ENCODE data around the gene PGRMC1.
A peak's percentile ranks its signal among the peaks of the same experiment; 100 is the strongest.

The PGRMC1 gene

DNA sequence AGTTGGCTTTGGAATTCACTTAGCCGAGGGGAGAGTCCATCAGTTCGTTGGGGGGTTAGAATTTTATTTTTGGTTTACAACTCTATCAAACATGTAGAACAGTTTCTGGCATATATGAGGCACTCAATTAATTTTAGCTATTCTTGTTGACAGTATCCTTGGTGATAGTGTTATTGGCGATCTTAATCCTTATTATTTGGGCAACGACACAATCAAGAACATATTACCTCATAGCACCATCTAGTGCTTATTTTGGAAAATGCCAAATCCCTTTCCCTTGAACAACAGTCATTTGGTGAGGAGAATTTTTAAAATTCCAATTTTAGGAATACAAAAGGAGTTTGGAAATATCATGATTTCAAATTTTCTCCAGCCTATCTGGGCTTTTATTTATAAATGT, 17.9 kb upstream of the PGRMC1 start:
- Mint-ChIP-seq H3K36me3 (no peaks in the 10 kb centered on the region), H3K27me3 (peaks cover 12% of the 10 kb centered on the region), H3K9me3 (no peaks in the 10 kb centered on the region), H3K4me3 (no peak overlapping the region), H3K4me1 (no peaks in the 10 kb centered on the region), H3K27ac (no peak overlapping the region)
- DNase-seq, result no peak
- CTCF ChIA-PET, result no interaction called here

DNA sequence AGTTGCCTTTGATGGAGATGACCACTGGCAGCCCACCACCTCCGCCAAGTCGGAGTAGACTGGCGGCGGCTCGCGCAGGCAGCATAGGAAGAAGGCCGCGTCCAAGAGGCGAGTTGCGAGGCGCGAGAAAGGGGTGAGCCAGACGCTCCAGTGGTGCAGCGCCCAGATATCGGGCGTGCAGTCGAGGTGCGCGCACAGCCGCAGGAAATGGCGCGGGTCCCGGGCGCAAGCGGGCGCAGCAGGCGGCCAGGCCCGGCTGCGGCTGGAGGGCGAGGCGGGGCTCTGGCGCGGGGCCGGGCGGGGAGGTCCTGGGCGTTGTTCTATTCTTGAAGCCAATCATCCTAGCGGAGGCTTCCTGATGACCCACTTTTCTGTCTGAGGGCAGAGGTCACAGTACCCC, 13.2 kb upstream of the PGRMC1 start:
- Mint-ChIP-seq H3K4me3 (no peak overlapping the region), H3K9me3 (no peaks in the 10 kb centered on the region), H3K27me3 (peaks cover 33% of the 10 kb centered on the region), H3K36me3 (no peaks in the 10 kb centered on the region), H3K27ac (no peak overlapping the region), H3K4me1 (no peaks in the 10 kb centered on the region)
- no peak for DNase-seq
- CTCF ChIA-PET, result interaction anchor here (0.6 kb wide), 1 partner anchor 103 kb away, joined by 3 read pairs; no protein-coding TSS in a partner anchor

DNA sequence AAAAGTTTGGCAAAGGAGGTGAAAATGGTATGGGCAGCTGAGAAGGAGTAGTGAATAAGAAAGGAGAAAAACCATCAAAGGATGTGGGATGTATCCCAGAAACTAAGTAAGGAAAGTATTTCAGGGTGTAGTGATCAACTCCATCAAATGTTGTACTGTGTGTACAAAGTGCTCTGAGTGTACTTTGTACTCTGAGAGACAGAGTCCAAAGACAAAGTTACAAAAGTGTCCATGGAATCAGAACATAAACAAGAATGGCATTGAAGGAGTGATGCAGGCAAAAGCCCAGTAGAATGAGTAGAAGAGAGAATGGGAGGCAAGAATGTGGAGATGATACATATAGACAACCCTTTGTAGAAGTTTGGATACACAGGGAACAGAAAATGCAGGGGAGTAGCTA, 12.3 kb upstream of the PGRMC1 start:
- Mint-ChIP-seq H3K27me3 (peaks cover 39% of the 10 kb centered on the region), H3K27ac (no peak overlapping the region), H3K9me3 (no peaks in the 10 kb centered on the region), H3K4me3 (no peak overlapping the region), H3K36me3 (no peaks in the 10 kb centered on the region), H3K4me1 (no peaks in the 10 kb centered on the region)
- CTCF ChIA-PET, result interaction anchor here (0.6 kb wide), 1 partner anchor 102 kb away, joined by 3 read pairs; no protein-coding TSS in a partner anchor
- DNase-seq, result no peak

DNA sequence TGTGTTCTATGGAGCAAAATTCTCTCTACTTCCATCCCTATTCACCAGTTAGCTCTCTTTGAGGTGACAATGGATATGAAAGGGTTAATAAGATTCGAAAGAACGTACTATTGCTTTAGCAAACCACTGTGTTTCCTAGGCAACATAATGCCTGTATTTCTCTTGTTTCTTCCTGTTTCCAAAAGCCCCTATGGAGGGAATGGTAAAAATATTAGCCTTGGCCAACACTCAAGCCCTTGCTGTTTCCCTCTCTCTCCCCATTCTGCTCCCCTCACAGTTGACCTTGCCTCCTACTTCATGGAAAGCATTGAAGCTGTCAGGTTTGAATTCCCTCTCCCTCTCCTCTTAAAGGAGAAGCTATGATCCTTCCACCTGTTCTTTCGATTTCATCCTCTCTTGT, 9.6 kb upstream of the PGRMC1 start:
- H3K27me3 Mint-ChIP-seq, result peaks cover 48% of the 10 kb centered on the region
- H3K27ac Mint-ChIP-seq, result no peak overlapping the region
- H3K4me3 Mint-ChIP-seq, result no peak overlapping the region
- H3K9me3 Mint-ChIP-seq, result no peaks in the 10 kb centered on the region
- CTCF ChIA-PET, result no interaction called here
- no peak for DNase-seq
- H3K36me3 Mint-ChIP-seq, result no peaks in the 10 kb centered on the region
- no peaks in the 10 kb centered on the region for H3K4me1 Mint-ChIP-seq

DNA sequence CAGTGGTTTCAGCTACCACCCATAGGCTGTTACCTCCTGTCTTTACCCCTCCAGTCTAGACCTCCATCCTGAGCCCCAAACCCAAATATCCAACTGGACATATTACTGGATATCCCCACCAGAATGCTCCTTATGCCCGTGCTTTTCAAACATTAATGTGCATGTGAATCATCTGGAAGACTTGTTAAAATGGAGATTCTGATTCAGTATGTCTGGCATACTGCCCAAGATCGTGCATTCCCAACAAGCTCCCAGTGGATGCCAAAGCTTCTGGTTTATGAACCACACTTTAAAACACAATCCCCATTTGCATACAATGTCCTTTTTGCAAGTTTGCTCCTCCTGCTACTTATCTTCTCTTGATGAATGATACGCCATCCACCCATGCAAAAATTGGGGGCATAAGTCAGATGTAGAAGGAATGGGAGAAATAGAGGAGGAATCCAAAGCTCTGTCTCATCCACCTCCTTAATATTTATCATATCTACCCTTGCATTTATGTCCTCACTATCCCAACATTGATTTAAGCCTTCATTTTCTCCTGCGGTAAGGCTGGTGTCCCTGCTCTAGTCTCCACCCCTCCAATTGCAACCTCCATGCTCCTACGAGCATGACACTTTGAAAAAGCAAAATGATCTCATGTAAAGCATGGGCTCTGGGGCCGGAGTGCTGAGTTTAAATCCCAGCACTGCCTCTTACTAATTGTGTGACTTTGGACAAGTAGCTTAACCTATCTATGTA, 7.4 kb upstream of the PGRMC1 start:
- no peaks in the 10 kb centered on the region for H3K4me1 Mint-ChIP-seq
- no peak overlapping the region for H3K27ac Mint-ChIP-seq
- CTCF ChIA-PET, result no interaction called here
- no peak overlapping the region for H3K4me3 Mint-ChIP-seq
- no peaks in the 10 kb centered on the region for H3K9me3 Mint-ChIP-seq
- DNase-seq, result no peak
- H3K36me3 Mint-ChIP-seq, result no peaks in the 10 kb centered on the region
- peaks cover 51% of the 10 kb centered on the region for H3K27me3 Mint-ChIP-seq

DNA sequence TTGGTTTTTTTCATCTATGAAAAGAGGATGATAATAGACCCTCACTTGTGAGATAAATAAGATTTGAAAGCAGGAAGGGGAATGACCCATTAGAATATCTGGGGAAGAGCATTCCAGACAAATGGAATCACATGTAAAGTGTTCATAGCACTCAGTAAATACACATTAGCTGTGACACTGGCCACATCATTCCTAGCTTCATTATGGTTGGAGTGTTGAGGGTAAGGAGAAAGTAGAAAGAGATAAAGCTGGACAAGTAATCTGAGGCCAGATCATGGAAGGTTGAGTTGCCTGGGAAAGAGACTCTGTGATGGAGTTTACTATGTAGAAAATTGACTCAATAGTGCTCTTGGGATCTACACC, 6.9 kb upstream of the PGRMC1 start:
- no peak for DNase-seq
- Mint-ChIP-seq H3K4me1 (no peaks in the 10 kb centered on the region), H3K27me3 (peaks cover 46% of the 10 kb centered on the region), H3K9me3 (no peaks in the 10 kb centered on the region), H3K27ac (no peak overlapping the region), H3K4me3 (no peak overlapping the region), H3K36me3 (no peaks in the 10 kb centered on the region)
- CTCF ChIA-PET, result no interaction called here

DNA sequence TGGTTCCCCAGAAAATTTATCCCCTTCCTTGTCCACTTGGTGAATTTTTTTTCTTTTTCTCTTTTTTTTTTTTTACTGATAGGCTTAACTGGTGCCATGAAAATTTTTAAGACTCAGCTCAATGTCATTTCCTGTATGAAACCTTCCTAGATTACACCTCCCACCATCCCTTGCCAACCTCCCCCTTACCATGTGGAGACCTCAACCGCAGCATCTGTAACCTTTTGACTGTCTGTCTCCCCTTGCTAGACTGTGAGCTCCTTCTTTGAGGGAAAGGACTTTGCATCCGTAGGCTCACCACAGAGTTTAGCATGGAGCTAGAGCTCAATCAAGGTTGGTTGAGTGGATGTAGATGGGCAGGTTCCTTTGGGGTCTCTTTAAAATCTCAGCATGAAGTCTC, 5.2 kb upstream of the PGRMC1 start:
- H3K4me1 Mint-ChIP-seq, result peaks cover 6% of the 10 kb centered on the region
- no peak overlapping the region for H3K4me3 Mint-ChIP-seq
- H3K27ac Mint-ChIP-seq, result no peak overlapping the region
- H3K9me3 Mint-ChIP-seq, result no peaks in the 10 kb centered on the region
- H3K27me3 Mint-ChIP-seq, result peaks cover 51% of the 10 kb centered on the region
- H3K36me3 Mint-ChIP-seq, result no peaks in the 10 kb centered on the region
- CTCF ChIA-PET, result no interaction called here
- no peak for DNase-seq

DNA sequence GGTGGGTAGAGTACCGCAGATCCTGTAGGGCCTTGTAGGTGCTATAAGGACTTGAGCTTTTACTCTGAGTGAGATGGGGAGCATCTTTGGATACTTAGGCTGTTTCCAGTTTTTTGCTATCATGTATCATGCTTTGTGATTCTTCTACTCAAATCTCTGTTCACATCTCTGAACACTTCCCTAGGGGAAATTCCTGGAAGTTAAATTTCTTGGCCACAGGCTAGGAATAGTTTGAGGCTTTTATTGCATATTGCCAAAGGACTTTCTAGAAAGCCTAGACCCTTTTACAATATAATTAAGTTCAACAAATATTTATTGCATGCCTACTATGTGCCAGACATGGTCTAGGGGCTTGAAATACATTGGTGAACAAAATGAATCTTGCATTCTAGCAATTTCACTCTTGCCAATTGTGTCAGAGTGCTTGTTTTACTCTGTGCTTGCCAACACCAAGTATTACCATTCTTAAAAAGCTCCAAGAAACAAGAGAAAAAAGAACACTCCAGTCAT, 4.1 kb upstream of the PGRMC1 start:
- no peak for DNase-seq
- no peaks in the 10 kb centered on the region for H3K36me3 Mint-ChIP-seq
- H3K4me1 Mint-ChIP-seq, result peaks cover 6% of the 10 kb centered on the region
- no peak overlapping the region for H3K27ac Mint-ChIP-seq
- no peak overlapping the region for H3K4me3 Mint-ChIP-seq
- H3K9me3 Mint-ChIP-seq, result no peaks in the 10 kb centered on the region
- peaks cover 49% of the 10 kb centered on the region for H3K27me3 Mint-ChIP-seq
- CTCF ChIA-PET, result no interaction called here

DNA sequence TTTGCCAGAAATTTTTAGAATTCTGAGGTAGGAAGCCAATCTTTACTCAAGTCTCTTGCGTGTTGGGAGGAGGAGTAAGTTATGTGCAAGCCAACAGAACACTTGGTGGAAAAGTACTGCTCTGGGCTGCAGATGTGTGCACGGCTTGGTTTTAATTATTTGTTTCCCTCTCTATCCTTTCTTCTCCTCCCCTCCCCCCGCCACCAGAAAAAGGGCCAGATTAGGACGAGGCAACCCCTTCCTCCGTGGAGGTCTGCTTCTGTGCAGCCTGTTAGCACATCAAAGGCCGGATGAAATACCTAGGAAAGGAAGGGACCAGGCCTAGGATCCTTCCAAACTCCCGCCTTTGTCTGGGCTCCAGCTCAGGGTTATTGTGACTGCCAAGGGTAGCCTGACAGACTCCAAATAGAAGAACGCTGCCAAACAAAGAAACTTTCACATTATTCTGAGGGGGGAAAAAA, 1.0 kb upstream of the PGRMC1 start:
- Mint-ChIP-seq H3K9me3 (no peaks in the 10 kb centered on the region), H3K4me3 (peak overlapping the region; percentile 78), H3K27ac (no peak overlapping the region)

DNA sequence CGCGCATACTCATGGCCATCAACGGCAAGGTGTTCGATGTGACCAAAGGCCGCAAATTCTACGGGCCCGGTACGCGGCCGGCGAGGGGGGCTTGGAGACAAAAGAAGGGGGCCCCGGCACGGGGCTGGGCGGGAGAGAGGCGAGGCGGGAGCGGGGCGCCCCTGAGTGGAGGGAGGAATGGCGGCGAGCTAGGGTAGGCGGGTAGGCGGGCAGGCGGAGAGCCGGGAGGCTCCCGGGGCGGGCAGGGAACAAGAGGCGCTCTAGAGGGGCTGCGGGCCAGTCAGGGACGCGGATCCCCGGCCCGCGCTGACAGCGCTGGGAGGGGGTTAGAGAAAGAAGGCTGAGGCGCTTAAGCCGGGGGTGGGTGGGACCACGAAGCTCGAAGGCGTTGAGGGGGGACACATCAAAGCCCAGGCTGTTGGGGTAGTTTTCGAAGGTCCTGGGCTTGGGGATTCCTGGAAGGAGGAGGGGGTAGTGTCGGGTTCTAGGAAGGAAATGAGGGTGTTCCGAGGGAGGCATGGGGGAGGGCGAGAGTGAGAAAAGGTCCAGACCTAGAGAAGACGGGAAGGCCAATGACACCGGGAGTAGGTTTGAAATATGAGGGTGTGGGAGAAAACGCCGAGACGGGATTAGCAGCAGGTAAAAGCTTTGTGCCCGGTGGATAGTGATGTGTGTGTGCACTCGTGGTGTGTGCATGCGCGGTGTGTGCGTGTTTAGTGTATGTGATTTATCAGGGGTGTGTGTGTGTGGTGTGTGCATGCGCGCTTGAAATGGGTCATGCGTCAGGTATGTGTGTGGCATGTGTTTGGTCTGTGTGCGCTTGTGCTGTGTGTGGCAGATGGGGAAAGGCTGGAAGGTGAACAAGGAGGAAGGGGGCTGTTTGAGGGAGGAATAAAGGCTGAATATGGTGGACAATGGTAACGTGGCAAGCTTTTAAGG, 807 bp downstream of the PGRMC1 start:
- peaks cover 17% of the 10 kb centered on the region for H3K27me3 Mint-ChIP-seq
- H3K36me3 Mint-ChIP-seq, result peaks cover 27% of the 10 kb centered on the region
- peaks cover 44% of the 10 kb centered on the region for H3K4me1 Mint-ChIP-seq
- H3K4me3 Mint-ChIP-seq, result peak overlapping the region; percentile 78
- peak; percentile 44 for DNase-seq
- CTCF ChIA-PET, result no interaction called here
- H3K9me3 Mint-ChIP-seq, result no peaks in the 10 kb centered on the region
- peak overlapping the region; percentile 87 for H3K27ac Mint-ChIP-seq

More for the DNA sequence above, 1.0 kb upstream of the PGRMC1 start:
- Mint-ChIP-seq H3K36me3 (peaks cover 15% of the 10 kb centered on the region), H3K4me1 (peaks cover 31% of the 10 kb centered on the region), H3K27me3 (peaks cover 27% of the 10 kb centered on the region)
- CTCF ChIA-PET, result no interaction called here
- DNase-seq, result no peak

DNA sequence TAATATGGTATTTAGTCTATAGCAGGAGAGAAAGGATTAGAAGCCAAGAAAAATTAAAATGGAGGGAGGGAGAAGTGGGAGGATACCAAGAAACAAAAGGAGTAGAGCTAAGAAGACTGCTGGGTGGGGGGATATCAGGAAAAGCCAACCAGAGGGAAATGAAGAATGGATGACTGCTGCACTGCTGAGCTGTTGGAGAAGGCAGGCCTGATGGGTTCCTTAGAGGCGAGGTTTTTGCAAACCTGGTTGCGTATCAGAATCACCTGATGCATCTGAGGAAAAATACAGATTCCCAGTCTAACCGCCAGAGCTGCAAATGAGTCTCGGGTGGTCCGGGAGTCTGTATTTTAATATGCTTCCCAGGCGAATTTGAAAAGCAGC, 1.5 kb downstream of the PGRMC1 start:
- Mint-ChIP-seq H3K4me1 (peaks cover 49% of the 10 kb centered on the region), H3K27ac (peak overlapping the region; percentile 87), H3K27me3 (peaks cover 16% of the 10 kb centered on the region), H3K4me3 (peak overlapping the region; percentile 78), H3K36me3 (peaks cover 34% of the 10 kb centered on the region), H3K9me3 (no peaks in the 10 kb centered on the region)
- DNase-seq, result no peak
- CTCF ChIA-PET, result no interaction called here

DNA sequence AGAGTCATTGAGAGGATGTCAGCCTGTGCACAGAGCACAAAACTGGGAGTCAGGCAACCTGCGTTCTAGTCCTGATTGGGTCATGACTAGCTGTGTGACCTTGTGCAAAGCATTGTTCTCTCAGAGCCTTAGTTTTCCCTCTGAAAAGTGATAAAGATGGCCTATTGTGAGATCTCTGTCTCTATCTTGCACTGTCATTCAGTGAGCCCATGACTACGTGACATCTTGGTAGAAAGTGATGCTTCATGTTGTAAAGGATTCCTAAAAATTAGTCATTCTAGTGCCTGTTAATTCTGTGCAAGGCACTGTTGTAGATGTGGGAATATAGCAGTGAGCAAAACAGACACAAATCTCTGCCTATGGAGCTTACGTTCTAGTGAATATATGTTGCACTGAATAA, 2.5 kb downstream of the PGRMC1 start:
- peak overlapping the region; percentile 31 for H3K4me3 Mint-ChIP-seq
- CTCF ChIA-PET, result no interaction called here

DNA sequence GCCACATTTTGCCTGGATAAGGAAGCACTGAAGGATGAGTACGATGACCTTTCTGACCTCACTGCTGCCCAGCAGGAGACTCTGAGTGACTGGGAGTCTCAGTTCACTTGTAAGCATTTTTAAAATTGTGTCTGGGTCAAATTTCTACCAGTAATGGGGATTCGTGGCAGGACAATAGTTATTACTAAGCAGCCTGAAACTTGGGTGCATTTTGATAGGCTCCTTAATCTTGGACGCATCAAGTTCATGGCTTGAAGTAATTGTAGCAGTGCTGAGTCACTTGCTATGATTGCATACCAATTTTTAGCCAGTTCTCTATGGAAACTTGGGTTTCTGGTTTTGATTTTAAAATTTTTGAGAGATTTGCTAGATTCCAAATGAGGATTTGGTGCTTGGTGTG, 4.3 kb downstream of the PGRMC1 start:
- Mint-ChIP-seq H3K4me1 (peaks cover 48% of the 10 kb centered on the region), H3K27ac (no peak overlapping the region), H3K27me3 (peaks cover 9% of the 10 kb centered on the region), H3K9me3 (no peaks in the 10 kb centered on the region), H3K36me3 (peaks cover 47% of the 10 kb centered on the region), H3K4me3 (no peak overlapping the region)
- no peak for DNase-seq
- CTCF ChIA-PET, result no interaction called here

More for the DNA sequence above, 2.5 kb downstream of the PGRMC1 start:
- H3K27ac Mint-ChIP-seq, result no peak overlapping the region
- H3K9me3 Mint-ChIP-seq, result no peaks in the 10 kb centered on the region
- H3K27me3 Mint-ChIP-seq, result peaks cover 16% of the 10 kb centered on the region
- H3K4me1 Mint-ChIP-seq, result peaks cover 49% of the 10 kb centered on the region
- H3K36me3 Mint-ChIP-seq, result peaks cover 41% of the 10 kb centered on the region
- no peak for DNase-seq

DNA sequence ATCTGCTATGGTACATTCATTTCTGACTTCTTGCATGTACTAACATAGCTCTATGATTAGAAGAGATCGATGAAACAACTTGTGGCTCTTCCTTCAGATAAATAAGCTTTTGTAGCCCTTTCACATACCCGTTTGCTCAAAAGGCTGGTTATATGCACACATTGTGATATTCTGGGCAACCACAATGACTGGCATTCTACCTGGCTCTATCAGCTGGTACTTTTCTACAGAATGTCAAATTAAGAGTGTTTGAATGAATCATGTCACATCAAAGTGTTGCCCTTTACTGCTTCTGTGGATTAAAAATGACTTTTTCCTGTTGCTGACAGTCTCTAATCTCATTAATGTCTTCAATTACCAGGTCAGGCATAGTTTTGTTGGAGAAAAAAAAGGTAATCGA, 11.6 kb downstream of the PGRMC1 start:
- H3K27me3 Mint-ChIP-seq, result no peaks in the 10 kb centered on the region
- no peaks in the 10 kb centered on the region for H3K9me3 Mint-ChIP-seq
- H3K4me3 Mint-ChIP-seq, result no peak overlapping the region
- CTCF ChIA-PET, result no interaction called here
- peaks cover 20% of the 10 kb centered on the region for H3K36me3 Mint-ChIP-seq
- H3K27ac Mint-ChIP-seq, result no peak overlapping the region
- no peak for DNase-seq
- H3K4me1 Mint-ChIP-seq, result peaks cover 2% of the 10 kb centered on the region

DNA sequence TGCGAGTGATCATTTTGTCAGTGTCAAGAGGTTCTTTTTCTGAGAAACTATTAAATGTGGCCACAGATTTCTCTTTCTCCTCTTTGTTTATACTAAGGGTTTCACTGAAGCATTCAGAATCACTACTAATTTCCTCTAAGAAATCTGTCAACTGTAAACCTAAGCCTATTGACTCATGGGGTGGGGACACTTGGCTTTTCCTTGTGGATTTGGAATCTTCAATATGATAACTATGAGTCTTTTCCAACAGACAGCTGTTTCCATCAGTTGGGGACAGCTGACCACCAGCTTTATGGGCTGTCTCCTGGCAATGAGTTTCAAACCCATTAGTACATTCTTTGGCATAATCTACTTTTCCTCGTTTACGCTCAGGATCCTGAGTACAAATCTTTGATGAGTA, 13.8 kb downstream of the PGRMC1 start:
- Mint-ChIP-seq H3K36me3 (peaks cover 11% of the 10 kb centered on the region), H3K27me3 (no peaks in the 10 kb centered on the region)
- CTCF ChIA-PET, result no interaction called here

More for the DNA sequence above, 13.8 kb downstream of the PGRMC1 start:
- Mint-ChIP-seq H3K4me3 (no peak overlapping the region), H3K27ac (no peak overlapping the region), H3K4me1 (peaks cover 3% of the 10 kb centered on the region), H3K9me3 (no peaks in the 10 kb centered on the region)
- no peak for DNase-seq
